HT-29 (cell line): ENCODE data around the gene CDH12. TPM values are rescaled to one million over a fixed set of nuclear protein-coding genes. Genes with fewer than 3 reads are reported as not detected.
A peak's percentile ranks its signal among the peaks of the same experiment; 100 is the strongest.
"Not testable (repeated sequence)": the region's sequence is repeated elsewhere in the genome, so short reads cannot be mapped to it uniquely, and the experiment has no call there.

Experiments
- DNase-seq: peaks from one replicate; pipeline ENCODE4 v3.0.0-alpha.2; 2015; ENCODE audit warnings: low spot score
- total RNA-seq: library from RNA; depleted of rRNA; stranded (reverse); fragments of >200 nt; shearing (Covaris generic); gene quantifications from 2 replicates; pipeline ENCODE4 v1.2.3, GENCODE V29; 2014

The CDH12 gene
- total RNA-seq, 1 experiment from 2014 or later = not detected

DNA sequence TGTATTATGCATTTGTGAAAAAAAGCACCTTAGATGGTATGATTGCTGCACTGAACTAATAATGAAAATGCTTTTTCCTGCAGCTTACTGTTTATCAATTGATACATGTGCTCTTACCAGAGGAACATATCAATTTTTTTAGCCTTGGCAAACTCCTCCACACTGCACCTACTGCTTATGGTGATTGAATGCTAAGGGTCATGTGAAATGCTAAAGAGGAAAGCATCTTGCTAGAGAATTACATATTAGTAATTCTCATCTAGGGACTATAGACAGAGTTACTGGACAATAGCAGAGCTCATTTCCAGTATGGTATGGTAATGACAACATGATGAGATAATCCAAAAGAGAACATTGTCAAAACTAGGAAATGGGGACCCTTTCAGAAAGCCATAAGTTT, 817.1 kb downstream of the CDH12 start:
- no peak for DNase-seq

GRCh38 chr5:22033066-22033465, 820.1 kb downstream of the CDH12 start:
- no peak for DNase-seq

DNA sequence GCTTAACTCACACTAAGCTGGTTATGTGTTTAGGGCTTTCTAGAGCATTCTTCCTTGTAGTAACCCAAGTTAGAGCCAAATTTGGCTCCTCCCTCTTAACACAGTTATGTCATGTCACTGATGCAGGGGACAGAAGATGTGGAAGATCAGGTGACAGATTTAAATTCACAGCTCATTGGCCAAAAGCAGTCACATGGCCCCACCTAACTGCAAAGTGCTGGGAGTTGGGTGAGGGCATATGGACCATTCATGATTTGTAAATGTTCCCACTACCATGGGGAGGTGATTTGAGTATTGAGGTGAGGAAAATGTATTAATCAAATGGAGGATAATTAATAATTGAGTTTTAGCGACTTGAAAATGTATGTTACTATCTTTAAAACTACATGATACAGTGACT, 829.4 kb downstream of the CDH12 start:
- no peak for DNase-seq

GRCh38 chr5:22012893-22013292, 840.3 kb downstream of the CDH12 start:
- DNase-seq = not testable (repeated sequence)

DNA sequence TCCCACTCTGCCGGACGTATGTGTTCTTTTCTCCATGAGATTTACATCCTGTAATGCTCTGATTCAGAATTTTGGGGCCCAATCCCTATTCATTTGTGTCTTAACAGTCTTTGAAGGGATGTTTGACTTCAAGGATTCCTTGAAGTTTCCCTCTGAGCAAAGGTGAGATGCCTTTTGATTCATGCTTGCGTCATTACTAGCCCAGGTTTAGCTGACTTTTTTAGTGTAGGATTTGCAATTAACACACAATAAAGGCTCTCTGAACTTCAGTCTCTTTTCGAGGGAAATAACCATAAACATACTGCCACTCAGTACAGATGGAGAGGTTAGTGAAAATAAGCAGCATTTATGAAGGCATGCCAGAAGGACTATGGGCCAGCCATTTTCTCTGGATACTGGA, 842.3 kb downstream of the CDH12 start:
- not testable (repeated sequence) for DNase-seq

DNA sequence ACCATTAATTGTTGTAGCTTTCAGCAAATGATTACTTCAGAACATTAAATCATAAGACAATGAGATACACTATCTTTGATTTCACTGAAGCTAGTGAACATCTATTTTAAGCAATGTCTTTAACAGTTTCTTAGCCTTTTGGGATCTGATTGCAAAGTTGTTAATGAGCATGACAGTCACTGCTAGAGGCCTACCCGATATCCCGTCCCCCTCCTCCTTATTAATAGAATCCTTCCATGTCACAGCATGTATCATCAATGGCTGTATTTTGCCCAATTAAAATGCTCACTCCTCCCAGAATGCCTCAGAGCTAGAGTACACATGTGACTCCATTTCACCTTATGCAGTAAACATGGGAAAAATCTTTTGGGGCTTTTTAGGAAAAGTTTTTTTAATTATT, 852.0 kb downstream of the CDH12 start:
- DNase-seq = not testable (repeated sequence)

DNA sequence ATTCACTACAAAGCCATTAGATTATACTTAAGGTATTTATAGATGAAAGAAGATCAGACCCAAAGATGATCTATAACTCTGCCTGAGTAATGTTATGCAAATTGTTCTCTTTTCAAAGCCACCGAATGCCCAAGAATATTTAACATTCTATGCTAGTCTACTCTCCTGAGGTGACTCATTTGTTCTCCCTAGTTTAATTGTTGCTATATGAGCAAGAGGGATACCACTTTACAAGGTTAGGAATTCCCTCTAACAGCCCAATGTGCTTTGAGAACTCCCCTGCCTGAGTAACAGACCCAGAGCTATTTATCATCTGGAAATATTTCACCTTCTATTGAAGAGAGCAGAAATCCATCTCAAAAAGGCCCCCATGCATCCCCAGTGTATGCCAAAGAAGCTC, 867.3 kb downstream of the CDH12 start:
- DNase-seq = not testable (repeated sequence)

- DNase-seq = not testable (repeated sequence)
Measured at GRCh38 chr5:21951571-21951970, 901.6 kb downstream of the CDH12 start.

DNA sequence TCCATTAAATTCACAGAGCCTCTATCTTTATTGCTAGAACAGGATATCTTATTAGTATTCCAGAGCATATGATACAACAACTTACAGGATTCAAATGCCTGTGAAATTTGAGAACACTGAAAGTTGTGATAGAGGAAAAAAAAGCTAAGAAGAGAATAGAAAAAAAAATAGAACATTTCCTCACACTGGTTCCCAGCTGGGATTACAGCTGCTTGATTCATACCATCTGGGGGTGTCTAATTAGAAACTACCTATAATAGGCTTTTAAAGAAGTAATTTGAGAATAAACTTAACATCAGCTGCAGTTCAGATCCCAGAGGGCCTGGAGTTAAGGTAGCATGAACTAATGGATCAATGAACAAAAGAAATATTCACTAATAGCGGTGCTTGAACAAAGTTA, 922.0 kb downstream of the CDH12 start:
- DNase-seq = no peak

GRCh38 chr5:21919414-21920022, 933.6 kb downstream of the CDH12 start:
- DNase-seq = peak; percentile 71

DNA sequence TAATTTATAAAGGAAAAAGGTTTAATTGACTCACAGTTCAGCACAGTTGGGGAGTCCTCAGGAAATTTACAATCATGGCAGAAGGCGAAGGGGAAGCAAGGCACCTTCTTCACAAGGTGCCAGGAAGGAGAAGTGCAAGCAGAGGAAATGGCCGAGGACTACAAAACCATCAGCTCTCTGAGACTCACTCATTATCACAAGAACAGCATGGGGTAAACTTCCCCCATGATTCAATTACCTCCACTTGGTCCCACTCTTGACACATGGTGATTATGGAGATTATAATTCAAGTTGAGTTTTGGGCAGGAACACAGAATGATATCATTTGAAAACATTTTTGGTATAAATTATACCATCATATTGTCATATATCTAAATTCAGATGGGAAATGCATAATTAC, 934.7 kb downstream of the CDH12 start:
- no peak for DNase-seq

DNA sequence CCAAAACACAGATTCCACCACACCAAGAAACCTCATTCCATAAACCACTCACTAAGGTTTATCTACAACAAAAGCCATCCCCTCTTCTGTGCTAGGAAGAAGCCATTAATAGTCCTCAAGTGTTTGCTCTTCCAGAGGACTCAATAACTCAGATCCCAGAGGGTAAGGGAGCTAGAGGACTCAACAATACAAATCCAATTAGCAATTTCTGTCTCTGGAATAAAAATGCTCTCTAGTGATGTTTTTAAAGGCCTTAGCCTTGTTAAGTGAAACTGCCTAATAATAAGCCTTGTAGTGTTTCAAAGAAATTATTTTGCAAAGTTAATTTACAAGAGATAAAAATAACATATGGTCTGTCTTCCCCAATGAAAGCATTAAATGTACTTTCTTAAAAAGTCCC, 942.4 kb downstream of the CDH12 start:
- no peak for DNase-seq

DNA sequence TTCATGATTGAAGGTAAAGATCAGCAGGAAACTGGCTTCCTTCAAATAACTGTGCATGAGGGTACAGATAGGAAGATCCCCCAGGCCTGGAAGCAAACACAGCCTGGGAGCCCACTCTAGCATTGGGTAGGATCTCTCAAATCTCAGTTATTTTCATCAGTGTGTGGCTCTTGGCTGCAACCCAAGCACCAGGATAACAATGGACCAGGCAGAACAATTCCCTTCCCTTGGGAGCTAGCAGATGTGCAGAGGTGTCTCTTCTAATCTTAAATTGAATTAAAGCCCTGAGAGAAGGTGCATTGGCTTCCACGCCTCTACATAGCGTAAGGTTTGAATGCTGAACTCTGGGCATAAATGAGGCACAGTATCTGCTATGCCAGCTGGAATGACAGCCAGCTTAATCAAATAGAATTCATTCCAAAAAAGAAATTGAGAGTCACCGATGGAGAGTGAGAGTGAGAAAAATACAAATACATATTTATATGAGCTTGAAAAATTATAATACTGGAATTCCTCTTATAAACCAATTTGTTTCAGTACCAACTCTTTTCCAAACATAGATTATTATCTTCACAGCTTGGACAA, 957.3 kb downstream of the CDH12 start:
- no peak for DNase-seq

- no peak for DNase-seq
Measured at GRCh38 chr5:21893161-21893560, 960.0 kb downstream of the CDH12 start.

GRCh38 chr5:21889581-21889980, 963.6 kb downstream of the CDH12 start:
- no peak for DNase-seq

DNA sequence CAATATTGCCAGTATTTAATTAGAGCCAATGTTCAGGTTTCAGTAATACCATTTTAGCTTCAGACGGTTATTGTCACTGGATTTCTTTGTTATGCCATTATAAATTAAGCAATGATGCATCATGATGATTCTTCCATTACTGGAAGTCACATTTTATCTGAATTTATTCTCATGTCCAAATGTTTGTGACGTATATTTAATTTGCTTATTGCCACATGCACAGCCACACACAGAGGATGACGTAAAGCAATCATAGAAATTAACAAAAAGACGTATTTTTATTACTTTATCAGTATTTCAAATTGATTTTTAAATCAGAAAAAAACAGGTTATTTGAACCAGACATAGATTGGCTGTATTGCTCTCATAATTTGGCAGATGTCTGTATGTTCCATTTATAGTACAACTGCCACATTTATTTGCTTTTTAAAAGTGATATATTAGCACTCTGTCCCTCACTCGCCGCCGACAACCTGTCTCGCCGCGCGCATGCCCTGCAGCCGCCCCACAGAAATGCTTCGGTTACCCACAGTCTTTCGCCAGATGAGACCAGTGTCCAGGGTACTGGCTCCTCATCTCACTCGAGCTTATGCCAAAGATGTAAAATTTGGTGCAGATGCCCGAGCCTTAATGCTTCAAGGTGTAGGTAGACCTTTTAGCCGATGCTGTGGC, 970.9 kb downstream of the CDH12 start:
- DNase-seq = no peak

DNA sequence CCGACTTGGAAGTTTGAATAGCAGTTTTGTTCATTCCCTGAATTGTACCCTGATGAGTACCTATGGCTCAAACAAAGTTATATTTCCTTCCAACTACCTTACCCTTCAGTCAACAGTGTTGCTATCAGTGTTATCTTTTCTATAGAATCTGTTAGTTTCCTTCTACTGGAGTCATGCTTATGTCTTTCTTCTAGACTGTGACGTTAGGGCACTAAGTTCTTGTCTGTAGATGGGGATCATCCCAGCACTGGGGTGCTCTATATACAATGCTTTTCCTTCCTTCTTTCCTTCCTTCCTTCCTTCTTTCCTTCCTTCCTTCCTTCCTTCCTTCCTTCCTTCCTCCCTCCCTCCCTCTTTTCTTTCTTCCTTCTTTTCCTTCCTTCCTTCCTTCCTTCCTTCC, 973.0 kb downstream of the CDH12 start:
- DNase-seq = no peak

DNA sequence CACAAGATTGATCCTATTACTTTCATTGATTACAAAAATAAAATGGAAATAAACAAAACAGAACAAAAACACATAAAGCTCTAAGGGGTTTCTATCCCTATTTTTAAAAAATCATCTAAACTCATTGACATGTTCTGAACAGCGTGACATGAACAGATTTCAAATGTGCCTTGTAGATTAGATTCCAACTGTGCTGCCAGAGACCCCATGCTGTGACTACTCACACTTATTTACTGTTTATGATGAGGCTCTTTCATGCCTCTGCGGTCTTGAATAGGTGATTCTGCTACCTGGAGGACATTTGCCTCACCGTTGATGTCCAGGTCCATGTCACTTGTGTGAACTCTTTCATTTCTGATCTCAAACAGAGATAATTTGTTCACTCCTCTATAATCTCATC, 990.2 kb downstream of the CDH12 start:
- no peak for DNase-seq

- DNase-seq = no peak
Measured at GRCh38 chr5:21858441-21858840, 994.7 kb downstream of the CDH12 start.

- DNase-seq = no peak
Measured at GRCh38 chr5:21856987-21857386, 996.2 kb downstream of the CDH12 start.

DNA sequence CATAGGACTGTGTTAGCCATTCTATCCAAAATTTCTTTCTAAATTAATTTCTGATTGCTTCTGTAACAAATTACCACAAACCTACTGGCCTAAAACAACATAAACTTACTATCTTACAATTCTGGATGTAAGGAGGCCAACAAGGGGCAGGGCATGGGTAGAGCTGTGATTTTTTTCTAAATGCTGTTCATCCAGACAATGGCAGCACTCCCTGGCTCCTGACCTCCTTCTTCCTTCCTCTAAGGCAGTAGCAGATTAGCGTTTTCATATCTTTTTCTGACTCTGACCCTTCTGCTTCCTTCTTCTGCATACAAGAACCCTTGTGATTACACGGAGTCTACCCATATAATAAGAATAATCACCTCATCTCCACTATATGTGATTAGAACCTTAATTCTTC, 1005.8 kb downstream of the CDH12 start:
- DNase-seq = no peak

DNA sequence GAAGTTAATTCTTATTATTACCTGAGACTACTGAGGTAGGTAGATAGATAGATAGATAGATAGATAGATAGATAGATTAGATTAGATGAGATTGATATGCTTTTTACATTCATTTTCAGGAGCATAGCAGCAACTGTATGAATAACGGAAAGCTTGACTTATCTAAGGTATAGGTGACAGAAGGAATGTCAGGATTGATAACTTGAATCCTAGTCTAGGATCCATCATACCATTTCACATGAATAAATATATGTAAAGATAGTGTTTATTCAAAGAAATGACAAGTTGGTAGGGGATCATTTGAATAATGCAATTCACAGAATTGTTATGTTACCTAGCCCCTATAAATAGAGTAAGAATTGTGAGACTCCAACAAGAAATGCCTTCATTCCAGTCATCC, 1008.2 kb downstream of the CDH12 start:
- DNase-seq = no peak

GRCh38 chr5:21834863-21835262, 1018.3 kb downstream of the CDH12 start:
- DNase-seq = no peak
